Neural progenitor cell (in vitro differentiated cells): ENCODE results near the gene SAMD8. TPM values are rescaled to one million over a fixed set of nuclear protein-coding genes. Genes with fewer than 3 reads are reported as not detected.
A peak's percentile ranks its signal among the peaks of the same experiment; 100 is the strongest.

Source experiments
- DNase-seq: peaks from one replicate; pipeline ENCODE4 v3.0.0-alpha.2; 2016; ENCODE audit warnings: low spot score
- H2AFZ ChIP-seq: fragments of 200-600 bp; sonication (generic); replicated peaks from 2 replicates; pipeline ENCODE4 v1.6.1; 2016; ENCODE audit warnings: antibody characterized with exemption
- H3F3A ChIP-seq: fragments of 200-600 bp; sonication (generic); 2 replicates; pipeline ENCODE4 v1.6.1; 2016; ENCODE audit warnings: antibody characterized with exemption, low read depth
- H3K27ac ChIP-seq: fragments of 200-600 bp; sonication (generic); 2 replicates; pipeline ENCODE4 v1.5.1; 2016; ENCODE audit warnings: mild to moderate bottlenecking
- H3K27me3 ChIP-seq: fragments of 200-600 bp; sonication (generic); 2 replicates; pipeline ENCODE4 v1.6.1; 2016; ENCODE audit warnings: mild to moderate bottlenecking, moderate library complexity
- H3K36me3 ChIP-seq: fragments of 200-600 bp; sonication (generic); 2 replicates; pipeline ENCODE4 v1.5.1; 2016
- H3K4me1 ChIP-seq: fragments of 200-600 bp; sonication (generic); 2 replicates; pipeline ENCODE4 v1.6.1; 2016; ENCODE audit warnings: mixed run types
- H3K4me2 ChIP-seq: fragments of 200-600 bp; sonication (generic); 2 replicates; pipeline ENCODE4 v1.6.1; 2016
- H3K4me3 ChIP-seq: fragments of 200-600 bp; sonication (generic); 2 replicates; pipeline ENCODE4 v1.5.1; 2016
- H3K79me2 ChIP-seq: fragments of 200-600 bp; sonication (generic); 2 replicates; pipeline ENCODE4 v1.6.1; 2016; ENCODE audit warnings: low read depth
- H3K9ac ChIP-seq: fragments of 200-600 bp; sonication (generic); 2 replicates; pipeline ENCODE4 v1.6.1; 2016
- H3K9me3 ChIP-seq: fragments of 200-600 bp; sonication (generic); 2 replicates; pipeline ENCODE4 v1.5.1; 2016; ENCODE audit warnings: low read depth
- H4K20me1 ChIP-seq: fragments of 200-600 bp; sonication (generic); 2 replicates; pipeline ENCODE4 v1.6.1; 2016; ENCODE audit warnings: low read depth
- H3K27ac Mint-ChIP-seq: 3 replicates; pipeline ENCODE4 v1.8.0; 2021; ENCODE audit warnings: mixed read lengths
- H3K27me3 Mint-ChIP-seq: 2 replicates; pipeline ENCODE4 v1.8.0; 2022; ENCODE audit warnings: low read depth, mild to moderate bottlenecking, inconsistent platforms, moderate library complexity, mixed read lengths; ENCODE audit not compliant: insufficient read depth
- H3K36me3 Mint-ChIP-seq: 3 replicates; pipeline ENCODE4 v1.8.0; 2021; ENCODE audit warnings: mixed read lengths
- H3K4me1 Mint-ChIP-seq: 3 replicates; pipeline ENCODE4 v1.8.0; 2021; ENCODE audit warnings: mixed read lengths
- H3K4me3 Mint-ChIP-seq: 3 replicates; pipeline ENCODE4 v1.8.0; 2021; ENCODE audit warnings: mild to moderate bottlenecking, moderate library complexity, mixed read lengths
- H3K9me3 Mint-ChIP-seq: 3 replicates; pipeline ENCODE4 v1.8.0; 2020; ENCODE audit warnings: mixed read lengths
- CTCF ChIP-seq: fragments of 200-600 bp; sonication (generic); IDR thresholded peaks from 2 replicates; pipeline ENCODE4 v1.5.1; 2017; ENCODE audit warnings: antibody characterized with exemption, mild to moderate bottlenecking
- EZH2 ChIP-seq: fragments of 200-600 bp; sonication (generic); IDR thresholded peaks from 2 replicates; pipeline ENCODE4 v1.6.1; 2017; ENCODE audit warnings: antibody characterized with exemption, mild to moderate bottlenecking, moderate library complexity
- EZH2phosphoT487 ChIP-seq: fragments of 200-600 bp; sonication (generic); IDR thresholded peaks from 2 replicates; pipeline ENCODE4 v1.6.1; 2017; ENCODE audit warnings: antibody characterized with exemption
- total RNA-seq: library from RNA; depleted of rRNA; stranded (reverse); fragments of >200 nt; gene quantifications from 2 replicates; pipeline ENCODE4 v1.2.3, GENCODE V29; 2015; ENCODE audit warnings: low replicate concordance

Gene SAMD8
- total RNA-seq, 1 donor from 2014 or later, result 39.5 TPM

DNA sequence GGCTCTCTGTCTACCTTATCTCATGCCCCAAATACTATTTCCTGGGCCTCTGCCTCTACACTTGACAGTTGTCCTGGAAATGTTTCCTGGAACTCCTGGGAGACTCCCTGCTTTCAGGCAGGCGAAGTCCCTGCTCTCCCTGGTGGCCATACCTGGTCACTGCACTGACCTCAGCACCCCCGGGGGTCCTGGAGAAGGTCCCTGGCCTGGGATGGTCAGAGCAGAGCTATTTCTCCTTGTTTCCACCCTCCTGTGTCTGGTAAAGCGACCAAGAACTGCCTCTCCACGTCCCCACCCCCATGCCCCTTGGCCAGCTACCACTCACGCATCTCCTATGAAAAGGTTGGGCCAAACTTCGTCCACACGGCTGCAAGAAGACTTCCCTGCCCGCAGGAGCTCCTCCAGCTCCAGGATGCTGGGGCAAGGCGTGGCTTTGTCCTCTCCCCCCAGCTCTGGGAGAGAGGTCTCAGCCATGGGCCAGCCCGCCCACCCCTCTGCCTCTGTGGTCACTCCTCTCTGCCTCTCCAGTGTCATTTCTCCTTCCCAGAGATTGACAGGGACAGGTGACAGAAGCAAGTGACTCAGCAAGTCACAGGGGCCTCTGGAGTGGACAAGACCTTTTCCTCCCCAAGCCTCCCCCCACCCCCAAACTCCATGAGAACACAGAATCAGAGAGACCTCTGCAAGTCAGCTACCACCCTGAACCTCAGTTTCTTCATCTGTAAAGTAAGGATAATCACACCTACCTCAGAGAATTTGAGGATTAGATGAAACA is 2.6 kb upstream of the SAMD8 start:
- H3K4me3 ChIP-seq, result no peak overlapping the region
- DNase-seq, result peak; percentile 65
- peaks cover 48% of the 10 kb centered on the region for H3F3A ChIP-seq
- peaks cover 43% of the 10 kb centered on the region for H3K4me1 Mint-ChIP-seq
- peak overlapping the region; percentile 16 for H3K27ac Mint-ChIP-seq
- H3K36me3 ChIP-seq, result no peaks in the 10 kb centered on the region
- H4K20me1 ChIP-seq, result peaks cover 3% of the 10 kb centered on the region
- no peaks in the 10 kb centered on the region for H3K27me3 ChIP-seq
- H3K4me3 Mint-ChIP-seq, result peak overlapping the region; percentile 77
- H3K4me2 ChIP-seq, result no peak overlapping the region
- peaks cover 10% of the 10 kb centered on the region for H3K4me1 ChIP-seq
- peaks cover 19% of the 10 kb centered on the region for H3K79me2 ChIP-seq
- no peak overlapping the region for H3K27ac ChIP-seq
- TF ChIP-seq CTCF (peak; percentile 66), EZH2 (no peak), EZH2phosphoT487 (no peak)
- no peaks in the 10 kb centered on the region for H3K36me3 Mint-ChIP-seq
- H3K27me3 Mint-ChIP-seq, result peaks cover 11% of the 10 kb centered on the region
- no peaks in the 10 kb centered on the region for H3K9me3 Mint-ChIP-seq
- no peaks in the 10 kb centered on the region for H3K9me3 ChIP-seq
- H3K9ac ChIP-seq, result no peak overlapping the region
- no peak overlapping the region for H2AFZ ChIP-seq

- Histone ChIP-seq H3K9me3 (no peaks in the 10 kb centered on the region), H3K27ac (no peak overlapping the region), H3K4me2 (no peak overlapping the region), H3K36me3 (no peaks in the 10 kb centered on the region), H3K27me3 (no peaks in the 10 kb centered on the region), H3K4me3 (no peak overlapping the region), H4K20me1 (peaks cover 5% of the 10 kb centered on the region), H2AFZ (no peak overlapping the region), H3K9ac (no peak overlapping the region), H3K4me1 (peaks cover 10% of the 10 kb centered on the region), H3F3A (peaks cover 48% of the 10 kb centered on the region), H3K79me2 (peaks cover 25% of the 10 kb centered on the region)
- H3K9me3 Mint-ChIP-seq, result no peaks in the 10 kb centered on the region
- TF ChIP-seq CTCF (no peak), EZH2phosphoT487 (no peak), EZH2 (no peak)
- peak overlapping the region; percentile 16 for H3K27ac Mint-ChIP-seq
- peak overlapping the region; percentile 77 for H3K4me3 Mint-ChIP-seq
- DNase-seq, result no peak
- H3K27me3 Mint-ChIP-seq, result peaks cover 11% of the 10 kb centered on the region
- no peaks in the 10 kb centered on the region for H3K36me3 Mint-ChIP-seq
- peaks cover 43% of the 10 kb centered on the region for H3K4me1 Mint-ChIP-seq
Measured at GRCh38 chr10:75109459-75109778, 2.0 kb upstream of the SAMD8 start.

GRCh38 chr10:75110006-75110632 is 1.3 kb upstream of the SAMD8 start:
- H3F3A ChIP-seq, result peaks cover 48% of the 10 kb centered on the region
- no peak for DNase-seq
- peaks cover 43% of the 10 kb centered on the region for H3K4me1 Mint-ChIP-seq
- H3K9me3 ChIP-seq, result no peaks in the 10 kb centered on the region
- H3K27ac Mint-ChIP-seq, result peak overlapping the region; percentile 87
- H3K4me2 ChIP-seq, result no peak overlapping the region
- no peaks in the 10 kb centered on the region for H3K36me3 ChIP-seq
- peaks cover 5% of the 10 kb centered on the region for H4K20me1 ChIP-seq
- no peak for TF ChIP-seq CTCF
- TF ChIP-seq EZH2, result no peak
- no peak for TF ChIP-seq EZH2phosphoT487
- H3K9me3 Mint-ChIP-seq, result no peaks in the 10 kb centered on the region
- no peaks in the 10 kb centered on the region for H3K36me3 Mint-ChIP-seq
- H2AFZ ChIP-seq, result no peak overlapping the region
- H3K4me3 ChIP-seq, result no peak overlapping the region
- no peaks in the 10 kb centered on the region for H3K27me3 ChIP-seq
- no peak overlapping the region for H3K9ac ChIP-seq
- peak overlapping the region; percentile 90 for H3K4me3 Mint-ChIP-seq
- H3K4me1 ChIP-seq, result peaks cover 10% of the 10 kb centered on the region
- H3K27me3 Mint-ChIP-seq, result peaks cover 11% of the 10 kb centered on the region
- no peak overlapping the region for H3K27ac ChIP-seq
- H3K79me2 ChIP-seq, result peaks cover 32% of the 10 kb centered on the region
